Loucy (cell line): ENCODE measurements around the gene DOCK9.

ENCODE experiments used
- CTCF ChIP-seq: fragments of 200-600 bp; sonication (generic); conservative IDR thresholded peaks from 2 replicates; pipeline ENCODE4 v1.5.1; 2014; ENCODE audit warnings: mild to moderate bottlenecking, antibody characterized with exemption, low read length
- EZH2phosphoT487 ChIP-seq: fragments of 200-600 bp; IDR thresholded peaks from 2 replicates; pipeline ENCODE4 v1.6.1; 2018; ENCODE audit warnings: antibody characterized with exemption, mild to moderate bottlenecking, moderate library complexity, borderline replicate concordance

- no peak for TF ChIP-seq CTCF
- TF ChIP-seq EZH2phosphoT487, result no peak
These were observed 132.1 kb downstream of the DOCK9 start for GRCh38 chr13:98845742-98846141.
